HPDE6-E6E7 (cell line): Measurements from ENCODE around the gene MTSS2.
A peak's percentile ranks its signal among the peaks of the same experiment; 100 is the strongest.
"Not testable (repeated sequence)": the region's sequence is repeated elsewhere in the genome, so short reads cannot be mapped to it uniquely, and the experiment has no call there.

Experiments
- DNase-seq: peaks from one replicate; pipeline ENCODE4 v3.0.0; 2011; ENCODE audit warnings: missing footprints; ENCODE audit errors: extremely low spot score

The MTSS2 gene

GRCh38 chr16:70653809-70654771, 31.8 kb downstream of the MTSS2 start:
- peak; percentile 59 for DNase-seq

GRCh38 chr16:70653406-70653805, 32.4 kb downstream of the MTSS2 start:
- DNase-seq, result no peak

- no peak for DNase-seq
Observed at GRCh38 chr16:70652322-70652721, 33.5 kb downstream of the MTSS2 start.

- no peak for DNase-seq
Observed at GRCh38 chr16:70651524-70651923, 34.3 kb downstream of the MTSS2 start.

- no peak for DNase-seq
Observed at GRCh38 chr16:70650216-70650615, 35.6 kb downstream of the MTSS2 start.

- DNase-seq, result no peak
Observed at GRCh38 chr16:70649300-70649699, 36.6 kb downstream of the MTSS2 start.

GRCh38 chr16:70648606-70649005, 37.2 kb downstream of the MTSS2 start:
- DNase-seq, result no peak

- no peak for DNase-seq
Observed at GRCh38 chr16:70647441-70648359, 38.2 kb downstream of the MTSS2 start.

GRCh38 chr16:70646260-70647241, 39.3 kb downstream of the MTSS2 start, which contains the start of gene IL34:
Gene IL34, plus strand, starts transcription at chr16:70646559. Its CDS starts 389 bp downstream, at chr16:70646948.
- DNase-seq, result no peak

GRCh38 chr16:70644763-70645597, 40.9 kb downstream of the MTSS2 start:
- no peak for DNase-seq

GRCh38 chr16:70643264-70643663, 42.6 kb downstream of the MTSS2 start:
- DNase-seq, result not testable (repeated sequence)

GRCh38 chr16:70642633-70643032, 43.2 kb downstream of the MTSS2 start:
- DNase-seq, result no peak

GRCh38 chr16:70638814-70639792, 46.8 kb downstream of the MTSS2 start:
- no peak for DNase-seq
